Measurements from ENCODE around the gene MCM8.

MCM8 gene

DNA sequence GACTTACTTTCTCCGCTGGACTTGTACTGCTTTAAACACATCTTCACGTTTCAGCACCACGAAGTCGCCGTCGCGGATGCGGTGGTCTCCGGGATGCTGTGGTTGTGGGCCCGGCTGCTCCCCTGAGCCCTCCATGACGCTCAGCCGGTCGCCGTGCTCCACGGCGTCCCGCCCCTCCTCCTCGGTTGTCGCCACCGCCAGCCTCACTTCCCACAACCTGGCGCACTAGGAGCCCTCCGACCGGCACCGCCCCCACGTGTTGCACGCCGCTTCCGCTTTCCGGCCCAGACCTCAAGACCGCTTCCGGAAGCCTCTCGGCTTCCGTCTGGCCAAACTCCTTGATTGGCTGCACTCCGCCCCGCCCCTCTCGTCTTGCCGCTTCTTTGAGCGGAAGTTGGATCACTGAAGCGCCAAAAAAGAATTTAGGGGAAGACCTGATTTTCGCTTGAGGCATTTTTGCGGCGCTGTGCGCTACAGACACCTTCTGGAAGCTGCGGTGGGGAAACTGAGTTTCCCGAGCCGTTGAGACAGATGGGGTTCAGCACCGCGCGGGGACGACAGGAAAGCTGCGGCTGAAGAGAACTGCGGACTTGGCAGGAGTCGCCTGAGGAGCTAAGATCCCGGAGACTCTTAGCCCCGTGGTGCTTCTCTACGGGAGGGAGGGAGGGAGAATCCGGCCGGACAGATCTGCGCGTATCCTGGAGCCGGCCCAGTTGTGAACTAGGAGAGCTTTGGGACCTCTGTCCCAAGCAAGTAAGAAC is at the start of gene MCM8, which contains the start of gene TRMT6:
Gene MCM8 (plus strand): TSS at position 382 of the 761 bp plus-strand sequence. CDS start 1,364 bp downstream, outside the sequence.
Gene TRMT6 (minus strand): TSS at position 263 of the 761 bp plus-strand sequence. CDS start 128 bp downstream, at position 135.
- DNase-seq (ENCODE audit: low read depth, low spot score): peak; percentile 83

DNA sequence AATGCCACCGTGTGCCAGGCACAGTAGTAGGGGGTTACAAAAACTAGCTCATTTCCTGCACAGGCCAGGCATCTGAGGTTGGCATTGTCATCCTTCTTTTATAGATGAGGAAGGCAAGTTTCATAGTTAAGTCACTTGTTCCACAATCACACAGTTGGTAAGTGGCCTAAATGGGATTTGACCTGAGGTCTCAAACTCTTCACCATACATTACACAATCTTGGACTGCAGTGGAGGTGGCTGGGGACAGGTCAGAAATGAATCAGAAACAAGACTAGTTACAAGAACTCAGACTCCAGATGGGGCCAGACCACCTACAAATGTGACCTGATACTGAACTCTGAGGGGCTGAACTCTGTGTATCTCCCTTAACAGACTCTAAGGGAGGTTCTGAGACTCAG is 49.5 kb upstream of the MCM8 start:
- no peak for DNase-seq (ENCODE audit: low read depth, low spot score)

DNA sequence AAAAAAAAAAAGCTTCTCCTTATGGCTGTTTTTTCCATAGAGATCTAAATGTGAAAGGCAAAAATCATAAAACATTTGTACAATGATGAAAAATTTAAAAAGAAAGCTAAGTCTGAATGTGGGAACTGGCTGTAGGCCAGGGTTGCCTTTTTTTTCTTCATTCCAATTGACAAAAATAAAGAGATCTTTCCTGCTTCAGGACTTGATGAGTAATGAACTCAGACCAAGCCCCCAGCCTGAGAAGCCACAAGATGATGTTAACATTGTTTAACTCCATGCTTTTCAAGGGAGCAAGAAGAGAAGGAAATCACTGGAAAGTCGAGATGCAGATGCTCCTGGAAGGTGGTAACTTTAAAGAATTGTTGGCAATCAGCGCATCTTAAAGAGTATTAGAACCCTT is 41.5 kb upstream of the MCM8 start:
- no peak for DNase-seq (ENCODE audit: low read depth, low spot score)

DNA sequence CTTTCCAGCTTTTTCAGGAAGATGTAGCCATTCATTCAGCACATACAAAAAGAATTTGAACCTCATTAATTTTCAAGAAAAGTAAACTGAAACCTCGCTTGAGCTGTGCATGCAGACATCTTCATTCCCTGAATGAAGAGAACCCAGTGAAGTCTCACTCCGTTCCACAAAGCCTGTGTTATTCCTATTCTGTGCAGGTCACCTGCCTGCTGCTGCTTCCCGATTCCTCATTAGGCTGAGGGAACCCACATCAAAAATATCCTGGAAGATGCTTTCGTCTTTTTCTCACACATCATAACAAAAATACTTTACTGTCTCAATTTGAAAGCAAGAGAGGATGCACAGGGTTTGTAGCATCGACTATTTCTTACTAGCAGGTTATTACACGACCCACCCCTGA is 40.3 kb upstream of the MCM8 start:
- DNase-seq (ENCODE audit: low read depth, low spot score): no peak

DNA sequence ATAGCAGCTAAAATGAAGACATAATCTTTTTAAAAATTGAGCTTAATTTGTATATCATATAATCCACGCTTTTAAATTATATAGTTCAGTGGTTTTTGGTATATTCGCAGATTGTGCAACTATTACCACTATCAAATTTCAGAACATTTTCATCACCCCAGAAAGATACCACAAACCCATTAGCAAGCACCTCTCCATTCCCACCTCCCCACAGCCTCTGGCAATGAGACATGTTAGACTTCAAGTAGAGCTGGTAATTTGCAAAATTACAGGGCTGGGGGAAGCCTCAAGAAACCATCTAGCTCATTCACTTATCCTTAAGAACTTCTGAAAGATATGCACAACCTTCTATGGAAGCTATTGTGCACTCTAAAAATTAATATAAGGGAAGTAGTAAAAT is 37.3 kb upstream of the MCM8 start:
- no peak for DNase-seq (ENCODE audit: low read depth, low spot score)

DNA sequence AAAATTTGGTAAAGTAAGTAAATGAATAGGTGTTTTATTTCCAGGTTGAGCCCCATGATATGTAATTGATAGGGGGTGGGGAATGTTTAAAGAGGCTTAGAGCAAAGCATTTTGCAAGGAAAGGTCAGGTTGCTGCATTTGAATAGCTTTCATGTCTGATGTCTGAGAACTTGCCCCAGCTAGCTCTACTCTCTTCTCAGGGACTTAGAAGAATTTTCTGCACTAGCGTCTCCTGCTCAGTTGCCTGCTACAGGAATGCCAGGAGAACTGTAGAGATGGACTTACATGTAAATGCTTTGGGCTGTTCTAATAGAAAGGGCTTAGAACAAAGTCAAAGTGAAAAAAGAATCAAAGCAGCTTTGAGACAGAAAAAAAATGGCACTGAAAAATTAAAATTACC is 35.6 kb upstream of the MCM8 start:
- no peak for DNase-seq (ENCODE audit: low read depth, low spot score)

DNA sequence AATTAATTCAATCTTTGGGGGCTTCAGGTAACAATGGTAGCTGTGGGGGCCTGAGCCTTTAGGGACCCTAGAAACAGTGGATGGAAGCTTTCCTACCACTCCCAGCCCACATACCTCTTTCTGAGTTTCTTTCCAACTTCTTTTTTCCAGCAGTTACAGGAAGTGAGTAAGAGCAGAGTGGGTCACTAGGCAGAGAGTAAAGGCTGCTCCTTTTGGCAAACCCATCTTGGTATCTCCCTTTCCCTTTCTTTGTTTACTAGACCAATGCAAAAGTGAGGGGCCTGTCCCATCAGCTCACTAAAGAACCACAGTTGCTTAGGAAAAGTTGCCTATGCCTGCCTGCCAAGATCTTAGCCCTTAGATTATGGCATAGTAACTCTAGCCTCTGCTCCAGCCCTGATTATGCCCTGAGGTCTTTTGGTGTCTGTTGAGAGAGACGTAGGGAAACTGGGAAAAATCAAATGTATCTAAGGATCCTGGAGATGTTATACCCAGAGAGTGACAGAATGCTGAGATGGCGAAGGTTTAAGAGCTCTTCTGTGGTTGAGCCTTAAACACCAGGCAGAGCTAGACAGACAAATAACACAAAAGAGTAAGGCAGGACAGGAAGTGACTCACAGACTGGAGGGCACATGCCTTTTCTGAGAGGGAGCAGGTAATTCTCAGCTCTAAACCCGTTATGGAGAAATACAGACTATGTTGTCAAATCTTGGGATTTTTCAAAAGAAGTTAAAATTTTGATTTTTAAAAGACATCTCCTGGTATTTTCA is 31.4 kb upstream of the MCM8 start:
- DNase-seq (ENCODE audit: low read depth, low spot score): no peak

DNA sequence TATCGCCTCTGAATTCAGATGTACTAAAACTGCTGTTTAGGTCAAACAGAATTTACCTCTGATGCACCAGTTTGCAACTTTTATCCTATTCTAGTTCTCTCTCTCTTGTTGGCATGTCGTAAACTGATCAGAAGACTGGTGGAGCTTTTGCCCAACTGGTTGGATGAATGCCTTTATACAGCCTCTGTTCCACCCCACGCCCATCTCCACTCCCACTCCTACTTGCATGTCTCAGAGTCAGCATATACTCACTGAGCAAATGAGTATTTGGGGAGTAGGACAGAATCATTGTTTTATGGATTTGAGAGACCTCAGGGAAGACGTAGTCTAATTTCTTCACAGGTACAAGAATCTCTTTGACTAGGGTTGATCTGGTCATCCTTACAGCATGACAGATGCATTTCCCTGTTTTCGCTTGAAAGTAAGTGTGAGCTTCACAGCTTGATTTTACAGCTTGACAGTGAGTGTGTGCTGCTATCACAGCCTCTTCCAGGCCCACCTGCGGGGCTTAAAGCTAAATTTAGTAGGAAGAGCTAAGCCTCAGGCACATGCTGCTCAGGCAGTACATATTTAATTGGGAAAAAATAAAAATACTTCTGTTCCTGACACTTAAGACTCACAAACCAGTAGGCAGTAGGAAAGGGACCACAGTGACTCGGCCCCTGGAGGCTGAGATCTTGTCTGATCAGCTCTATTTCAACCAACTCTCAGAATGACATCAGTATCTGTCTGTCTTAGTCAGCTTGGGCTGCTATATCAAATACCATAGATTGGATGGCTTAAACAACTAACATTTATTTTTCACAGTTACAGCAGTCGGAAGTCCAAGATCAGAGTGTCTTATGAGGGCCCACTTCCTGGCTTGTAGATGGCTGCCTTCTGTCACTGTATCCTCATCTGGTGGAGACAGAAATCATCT is 30.6 kb upstream of the MCM8 start:
- DNase-seq (ENCODE audit: low read depth, low spot score): no peak

DNA sequence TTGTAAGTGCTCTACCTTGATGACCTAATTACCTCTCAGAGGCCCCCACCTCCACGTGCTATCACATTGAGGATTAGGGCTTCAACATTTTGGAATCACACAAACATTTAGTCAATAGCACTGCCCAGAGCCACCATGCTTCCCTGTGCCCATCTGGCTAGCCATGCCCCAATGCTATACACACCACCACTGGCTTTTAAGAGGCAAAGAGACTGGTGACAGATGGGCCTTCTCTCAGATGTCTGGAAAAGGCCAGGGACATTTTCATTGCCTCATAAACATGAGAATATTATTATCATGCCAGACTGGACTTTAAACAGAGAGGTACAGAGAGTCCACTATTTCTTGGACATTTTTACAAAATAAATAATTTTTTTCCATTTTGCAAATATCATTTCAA is 29.9 kb upstream of the MCM8 start:
- DNase-seq (ENCODE audit: low read depth, low spot score): no peak

DNA sequence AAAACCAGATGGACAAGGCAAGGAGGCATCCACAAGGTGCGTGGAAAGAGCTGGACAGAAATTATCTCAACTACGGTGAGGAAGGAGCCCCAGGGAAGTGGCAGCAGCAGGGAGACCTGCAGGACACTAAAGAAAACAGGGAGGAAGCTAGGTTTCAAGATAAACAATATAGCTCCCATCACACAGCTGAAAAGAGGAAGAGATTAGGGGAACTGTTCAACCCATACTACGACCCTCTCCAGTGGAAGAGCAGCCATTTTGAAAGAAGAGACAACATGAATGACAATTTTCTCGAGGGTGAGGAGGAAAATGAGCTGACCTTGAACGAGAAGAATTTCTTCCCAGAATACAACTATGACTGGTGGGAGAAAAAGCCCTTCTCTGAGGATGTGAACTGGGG is 27.0 kb upstream of the MCM8 start:
- DNase-seq (ENCODE audit: low read depth, low spot score): no peak

DNA sequence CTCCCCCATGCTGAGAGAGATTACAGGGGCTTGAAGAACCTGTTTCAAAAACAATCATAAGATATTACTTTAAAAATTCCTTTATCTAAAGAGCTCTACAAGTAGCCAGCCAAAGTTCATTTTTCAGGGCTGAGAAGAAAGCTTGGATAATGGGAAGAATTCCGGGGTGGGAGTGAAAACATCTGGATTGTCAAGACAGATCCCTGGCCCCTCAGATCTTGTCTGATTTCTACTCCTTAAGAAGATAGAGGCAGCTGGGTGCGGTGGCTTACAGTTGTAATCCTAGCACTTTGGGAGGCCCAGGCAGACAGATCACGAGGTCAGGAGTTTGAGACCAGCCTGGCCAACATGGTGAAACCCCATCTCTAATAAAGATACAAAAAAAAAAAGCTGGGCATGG is 24.9 kb upstream of the MCM8 start:
- DNase-seq (ENCODE audit: low read depth, low spot score): no peak

DNA sequence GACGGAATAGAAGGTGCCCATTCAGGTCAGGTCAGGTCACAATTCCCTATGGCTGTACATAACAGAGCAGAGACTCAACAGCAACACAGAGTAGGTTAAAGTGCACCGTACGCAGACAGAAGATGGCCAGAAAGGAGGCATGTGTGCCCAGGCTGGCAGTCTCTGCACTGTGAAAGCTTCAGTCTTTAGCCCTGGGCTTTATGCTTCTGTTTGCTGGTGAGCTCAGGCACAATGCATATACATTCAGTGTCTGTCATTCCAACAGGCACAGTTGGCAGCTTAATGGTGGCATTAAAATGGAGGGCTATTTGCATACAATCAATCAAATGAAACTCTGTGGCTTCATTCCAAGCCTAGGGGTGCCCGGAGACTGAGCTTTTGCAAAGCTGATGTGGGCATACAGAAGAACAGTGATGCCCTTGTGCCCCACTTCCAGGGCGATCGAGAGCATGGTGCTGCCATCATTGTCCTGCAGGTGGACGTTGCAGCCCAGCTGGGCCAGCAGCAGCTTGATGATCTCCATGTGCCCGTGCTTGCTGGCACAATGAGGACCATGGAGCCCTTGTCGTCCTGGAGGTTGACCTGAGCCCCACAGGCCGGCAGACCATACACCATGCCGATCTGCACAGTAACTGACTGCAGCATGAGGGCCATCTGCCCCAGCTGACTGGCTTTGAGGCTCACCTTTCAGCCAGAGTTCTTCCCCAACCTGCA is 22.5 kb upstream of the MCM8 start:
- DNase-seq (ENCODE audit: low read depth, low spot score): no peak

DNA sequence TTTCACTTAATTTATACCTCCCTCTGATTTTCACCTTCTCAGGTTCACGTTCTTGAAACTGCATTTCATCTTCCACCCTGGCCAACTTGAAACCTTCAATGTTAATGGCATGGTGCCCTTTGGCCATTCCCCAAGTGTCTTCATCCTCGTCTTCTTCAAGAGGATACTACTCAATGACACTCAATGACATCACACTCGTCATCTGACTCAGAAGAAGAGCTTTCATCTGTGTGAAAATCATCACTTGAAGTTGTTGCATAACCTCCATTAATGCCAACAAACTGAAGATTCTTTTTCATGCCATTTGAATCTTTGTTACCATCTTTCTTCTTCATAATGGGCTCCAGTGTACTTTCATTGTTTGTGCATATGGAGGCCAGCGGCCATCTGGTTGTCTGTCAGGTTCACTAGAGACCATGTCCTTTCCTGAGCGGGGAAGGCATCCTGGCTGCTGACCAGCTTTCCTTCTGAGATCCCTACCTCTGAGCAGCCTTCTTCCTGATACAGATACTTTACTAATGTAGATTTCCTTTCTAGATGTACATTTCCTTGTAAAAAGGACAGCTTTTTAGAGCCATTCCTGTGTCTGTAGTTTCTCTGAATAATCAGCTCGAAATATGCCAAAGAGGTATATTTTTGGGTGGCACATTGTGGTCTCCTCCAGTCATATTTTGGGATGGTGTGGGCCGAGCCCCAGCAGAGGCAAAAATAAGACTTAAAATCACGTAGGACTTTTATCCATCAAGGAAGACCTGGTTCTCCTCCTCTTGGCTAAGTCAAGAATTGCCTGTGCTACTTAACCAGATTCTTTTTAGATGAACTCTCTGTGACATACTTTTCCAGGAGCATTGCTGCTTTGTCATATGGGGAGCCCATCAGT is 21.4 kb upstream of the MCM8 start:
- DNase-seq (ENCODE audit: low read depth, low spot score): no peak

DNA sequence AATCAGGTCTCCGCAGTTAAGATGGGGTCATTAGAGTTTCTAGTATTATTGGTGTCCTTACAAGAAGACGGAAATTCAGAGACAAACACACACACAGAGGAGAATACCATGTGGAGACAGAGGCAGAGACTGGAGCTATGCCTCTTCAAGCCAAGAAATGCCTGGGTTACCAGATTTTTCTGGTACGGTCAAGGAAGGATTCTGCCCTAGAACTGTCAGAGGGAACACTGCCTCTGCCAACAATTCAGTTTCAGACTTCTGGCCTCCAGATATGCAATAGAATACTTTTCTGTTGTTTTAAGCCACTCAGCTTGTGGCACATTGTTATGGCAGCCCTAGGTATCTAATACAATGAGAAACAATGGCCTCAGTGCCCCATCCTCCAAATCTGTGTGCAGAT is 19.0 kb upstream of the MCM8 start:
- DNase-seq (ENCODE audit: low read depth, low spot score): no peak

DNA sequence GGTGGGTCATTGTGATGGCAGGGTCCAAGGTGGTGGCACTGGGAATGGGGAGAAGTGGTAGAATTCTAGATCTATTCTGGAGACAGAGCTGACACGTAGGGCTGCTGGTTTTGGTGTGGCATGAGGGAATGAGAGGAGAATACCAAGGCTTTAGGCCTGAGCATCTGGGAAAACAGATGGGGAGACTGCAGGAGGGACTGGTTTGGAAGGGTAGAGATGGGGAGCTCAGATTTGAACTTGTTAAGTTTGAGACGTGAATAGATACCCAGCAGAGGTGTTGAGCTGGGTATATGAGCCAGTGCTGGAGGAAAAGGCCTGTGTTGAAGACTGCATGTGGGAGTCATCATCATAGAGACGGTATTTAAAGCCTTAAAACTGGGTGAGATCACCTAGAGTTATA is 17.7 kb upstream of the MCM8 start:
- DNase-seq (ENCODE audit: low read depth, low spot score): no peak

DNA sequence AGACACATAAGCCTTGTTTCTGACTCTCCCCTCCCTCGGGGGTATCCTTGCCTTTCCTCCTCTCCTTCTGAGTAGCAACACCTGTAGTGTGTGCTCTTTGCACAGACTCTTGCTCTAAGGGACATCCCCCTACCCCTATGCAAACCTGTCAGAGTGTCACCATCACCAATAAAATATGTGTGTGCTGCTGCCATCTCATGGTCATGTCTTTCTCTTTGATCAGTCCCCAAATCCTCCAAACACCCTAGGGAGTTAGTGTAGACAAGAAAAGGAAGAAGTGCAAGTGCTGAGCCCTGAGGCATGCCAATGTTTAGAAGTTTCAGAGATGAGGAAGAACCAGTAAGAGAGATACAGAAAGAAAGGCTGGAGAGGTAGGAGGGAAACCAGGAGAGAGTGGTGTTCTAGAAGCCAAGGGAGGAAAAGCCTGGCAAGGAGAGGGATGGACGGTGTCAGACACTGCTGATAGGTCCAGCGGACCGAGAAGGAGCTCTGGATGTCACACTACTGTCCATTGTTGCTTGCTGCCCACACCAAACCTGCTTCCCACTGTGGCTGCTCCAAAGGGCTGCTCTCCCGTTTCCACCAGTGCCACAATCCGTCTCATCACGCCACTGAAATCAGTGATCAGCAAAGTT is 16.5 kb upstream of the MCM8 start:
- no peak for DNase-seq (ENCODE audit: low read depth, low spot score)

DNA sequence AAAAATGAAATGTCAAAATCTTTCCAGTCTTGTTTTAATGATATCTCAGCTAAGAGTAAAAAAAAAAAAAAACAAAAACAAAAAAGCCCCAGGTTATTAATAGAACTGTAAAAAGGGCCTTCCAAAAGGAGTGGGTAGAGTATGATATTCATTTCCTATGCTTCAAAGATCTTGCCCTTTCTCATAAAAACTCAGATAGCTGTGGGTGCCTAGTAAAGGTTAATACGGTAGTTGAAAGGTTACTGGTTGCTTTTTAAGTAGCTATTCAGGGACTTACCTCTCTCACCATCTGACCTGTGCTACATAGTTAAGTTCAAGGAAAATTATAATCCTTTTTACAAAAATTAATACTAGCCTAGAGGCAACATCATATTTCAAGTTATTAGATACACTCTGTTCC is 15.1 kb upstream of the MCM8 start:
- DNase-seq (ENCODE audit: low read depth, low spot score): no peak

DNA sequence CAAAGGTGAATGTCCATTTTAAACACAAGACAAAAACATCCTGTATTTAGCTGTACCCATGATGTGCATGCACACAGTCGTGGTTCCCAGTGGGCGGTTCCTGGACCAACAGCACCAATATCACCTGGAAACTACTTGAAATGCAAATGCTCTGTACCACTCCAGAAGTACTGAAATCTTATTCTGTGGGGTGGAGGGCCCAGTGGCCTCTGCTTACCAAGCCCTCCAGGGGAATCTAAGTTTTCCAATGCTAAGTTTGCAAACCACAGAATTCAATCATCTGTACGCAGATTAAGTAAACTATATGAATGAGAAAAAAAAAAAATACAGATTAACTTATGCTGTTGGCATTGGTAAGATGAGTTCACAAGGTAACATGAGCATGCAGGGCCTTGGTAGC is 14.2 kb upstream of the MCM8 start:
- no peak for DNase-seq (ENCODE audit: low read depth, low spot score)

DNA sequence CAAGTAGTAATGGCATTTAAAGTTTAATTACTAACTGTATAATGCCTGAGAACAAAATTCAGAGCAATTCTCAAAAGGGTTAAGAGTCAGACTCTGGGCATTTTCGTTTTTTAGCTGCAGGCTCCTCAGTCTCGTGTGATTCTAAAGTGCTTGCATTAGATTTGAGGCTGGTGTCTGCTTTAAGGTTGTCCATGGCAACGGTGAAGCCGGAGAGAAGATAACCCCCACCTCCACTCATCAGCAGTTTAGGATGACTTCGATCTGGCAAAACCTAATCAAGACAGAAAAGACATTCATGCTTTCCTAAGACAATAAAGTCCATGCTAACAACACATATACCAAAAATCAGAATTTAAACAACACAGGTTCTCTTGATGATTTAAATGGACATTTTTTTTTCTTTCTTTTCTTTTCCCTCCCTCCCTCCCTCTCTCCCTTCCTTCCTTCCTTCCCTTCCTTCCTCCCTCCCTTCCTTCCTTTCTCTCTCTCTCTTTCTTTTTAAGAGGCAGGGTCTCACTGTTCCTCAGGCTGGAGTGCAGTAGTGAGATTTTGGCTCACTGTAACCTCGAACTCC is 11.9 kb upstream of the MCM8 start:
- no peak for DNase-seq (ENCODE audit: low read depth, low spot score)

DNA sequence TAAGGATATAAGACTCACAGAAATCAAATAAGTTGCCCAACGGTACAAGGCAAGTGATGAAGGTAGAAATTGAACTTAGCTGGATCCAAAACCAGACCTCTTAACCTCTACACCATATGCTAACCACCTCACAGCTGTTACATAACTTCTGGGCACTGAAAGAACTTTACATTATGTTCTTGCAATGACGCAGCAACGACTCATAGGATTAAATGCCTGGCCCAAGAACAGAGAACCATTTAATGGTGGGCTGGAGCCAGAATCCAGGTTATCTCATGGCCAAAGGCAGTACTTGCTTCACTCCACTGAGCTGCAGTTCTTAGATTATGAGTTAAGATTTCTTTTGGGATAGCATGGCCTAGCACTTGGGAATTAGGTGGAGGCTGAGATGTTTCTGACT is 4.5 kb upstream of the MCM8 start:
- DNase-seq (ENCODE audit: low read depth, low spot score): no peak

Data from iPS DF 19.7 (cell line).